Activated naive CD4-positive, alpha-beta T cell treated with anti-CD3 and anti-CD28 coated beads, Interleukin-2, amount 10 ng/mL, durations not matched to agents 7 days and 5 days (primary cell): Measurements from ENCODE around the gene SENP3.

Experiments used
- CTCF ChIA-PET: fragments of 350-600 bp; sonication (Branson Sonifier 250); formaldehyde crosslinking; loops from one replicate; lab custom pipeline; 2021; ENCODE audit warnings: antibody characterized with exemption; lab: Charles Lee
- DNase-seq: peaks from one replicate; pipeline ENCODE4 v3.0.0-alpha.2; 2020
- H3K27ac Mint-ChIP-seq: one replicate; pipeline ENCODE4 v1.8.0; 2021; ENCODE audit warnings: mild to moderate bottlenecking, moderate library complexity, mixed read lengths
- H3K27me3 Mint-ChIP-seq: one replicate; pipeline ENCODE4 v1.8.0; 2021; ENCODE audit warnings: mild to moderate bottlenecking, mixed read lengths
- H3K36me3 Mint-ChIP-seq: one replicate; pipeline ENCODE4 v1.8.0; 2021; ENCODE audit warnings: mixed read lengths
- H3K4me1 Mint-ChIP-seq: one replicate; pipeline ENCODE4 v1.8.0; 2021; ENCODE audit warnings: mixed read lengths
- H3K4me3 Mint-ChIP-seq: one replicate; pipeline ENCODE4 v1.8.0; 2021; ENCODE audit warnings: mild to moderate bottlenecking, moderate library complexity, mixed read lengths
- H3K9me3 Mint-ChIP-seq: one replicate; pipeline ENCODE4 v1.8.0; 2021; ENCODE audit warnings: mixed read lengths

Gene SENP3

GRCh38 chr17:7548585-7549400, 12.9 kb upstream of the SENP3 start, which contains the start of gene TNFSF12:
Gene TNFSF12 (plus strand): TSS chr17:7549058. CDS start chr17:7549154, 96 bp downstream.
- H3K4me1 Mint-ChIP-seq: peaks cover 59% of the 10 kb centered on the region

GRCh38 chr17:7549401-7550055, 12.2 kb upstream of the SENP3 start:
- H3K27ac Mint-ChIP-seq: peak overlapping the region; percentile 86
- DNase-seq: peak; percentile 68
- H3K4me1 Mint-ChIP-seq: peaks cover 63% of the 10 kb centered on the region
- peaks cover 42% of the 10 kb centered on the region for H3K36me3 Mint-ChIP-seq
- no peaks in the 10 kb centered on the region for H3K9me3 Mint-ChIP-seq
- CTCF ChIA-PET: interaction anchor here (0.8 to 4.6 kb wide), 3 partner anchors 11 to 34 kb away, joined by 3 to 26 read pairs (median 7); partner anchors contain the start of gene SENP3
- H3K27me3 Mint-ChIP-seq: no peaks in the 10 kb centered on the region
- peak overlapping the region; percentile 86 for H3K4me3 Mint-ChIP-seq

More at GRCh38 chr17:7548585-7549400, 12.9 kb upstream of the SENP3 start, which contains the start of gene TNFSF12:
- no peaks in the 10 kb centered on the region for H3K27me3 Mint-ChIP-seq
- H3K4me3 Mint-ChIP-seq: peak within 1 kb of the TSS; percentile 93
- peak within 1 kb of the TSS; percentile 90 for H3K27ac Mint-ChIP-seq
- CTCF ChIA-PET: interaction anchor here (0.8 to 4.6 kb wide), 3 partner anchors 12 to 34 kb away, joined by 3 to 26 read pairs (median 7); partner anchors contain the start of gene SENP3
- no peaks in the 10 kb centered on the region for H3K9me3 Mint-ChIP-seq
- peak; percentile 82 for DNase-seq
- H3K36me3 Mint-ChIP-seq: peaks cover 39% of the 10 kb centered on the region

GRCh38 chr17:7550344-7550743, 11.4 kb upstream of the SENP3 start:
- H3K4me1 Mint-ChIP-seq: peaks cover 71% of the 10 kb centered on the region
- CTCF ChIA-PET: interaction anchor here (1.0 to 4.6 kb wide), 2 partner anchors 11 to 36 kb away, joined by 3 to 26 read pairs; partner anchors contain the start of gene SENP3
- H3K36me3 Mint-ChIP-seq: peaks cover 47% of the 10 kb centered on the region
- H3K4me3 Mint-ChIP-seq: peak overlapping the region; percentile 86
- peak overlapping the region; percentile 86 for H3K27ac Mint-ChIP-seq
- no peak for DNase-seq
- H3K27me3 Mint-ChIP-seq: no peaks in the 10 kb centered on the region
- no peaks in the 10 kb centered on the region for H3K9me3 Mint-ChIP-seq

- no peaks in the 10 kb centered on the region for H3K27me3 Mint-ChIP-seq
- H3K4me1 Mint-ChIP-seq: peaks cover 77% of the 10 kb centered on the region
- peak overlapping the region; percentile 86 for H3K27ac Mint-ChIP-seq
- H3K4me3 Mint-ChIP-seq: peak overlapping the region; percentile 86
- H3K9me3 Mint-ChIP-seq: no peaks in the 10 kb centered on the region
- H3K36me3 Mint-ChIP-seq: peaks cover 52% of the 10 kb centered on the region
- DNase-seq: no peak
- CTCF ChIA-PET: interaction anchor here (1.2 to 1.4 kb wide), 2 partner anchors 9 to 37 kb away, joined by 4 to 11 read pairs; no protein-coding TSS in a partner anchor
These were observed 10.3 kb upstream of the SENP3 start for GRCh38 chr17:7551396-7551795.

GRCh38 chr17:7552621-7553051, 9.1 kb upstream of the SENP3 start:
- Mint-ChIP-seq H3K9me3 (no peaks in the 10 kb centered on the region), H3K36me3 (peaks cover 58% of the 10 kb centered on the region), H3K4me1 (peaks cover 81% of the 10 kb centered on the region), H3K27ac (peak overlapping the region; percentile 86), H3K27me3 (no peaks in the 10 kb centered on the region), H3K4me3 (peak overlapping the region; percentile 45)
- DNase-seq: peak; percentile 78
- CTCF ChIA-PET: interaction anchor here (0.9 to 1.4 kb wide), 6 partner anchors 8 to 197 kb away, joined by 3 to 11 read pairs (median 4); no protein-coding TSS in a partner anchor

GRCh38 chr17:7553356-7553755, 8.4 kb upstream of the SENP3 start:
- CTCF ChIA-PET: interaction anchor here (0.8 to 3.4 kb wide), 6 partner anchors 12 to 197 kb away, joined by 3 to 10 read pairs (median 4); no protein-coding TSS in a partner anchor
- no peak for DNase-seq
- no peaks in the 10 kb centered on the region for H3K27me3 Mint-ChIP-seq
- peak overlapping the region; percentile 45 for H3K4me3 Mint-ChIP-seq
- peaks cover 83% of the 10 kb centered on the region for H3K4me1 Mint-ChIP-seq
- H3K27ac Mint-ChIP-seq: peak overlapping the region; percentile 86
- no peaks in the 10 kb centered on the region for H3K9me3 Mint-ChIP-seq
- H3K36me3 Mint-ChIP-seq: peaks cover 58% of the 10 kb centered on the region

DNA sequence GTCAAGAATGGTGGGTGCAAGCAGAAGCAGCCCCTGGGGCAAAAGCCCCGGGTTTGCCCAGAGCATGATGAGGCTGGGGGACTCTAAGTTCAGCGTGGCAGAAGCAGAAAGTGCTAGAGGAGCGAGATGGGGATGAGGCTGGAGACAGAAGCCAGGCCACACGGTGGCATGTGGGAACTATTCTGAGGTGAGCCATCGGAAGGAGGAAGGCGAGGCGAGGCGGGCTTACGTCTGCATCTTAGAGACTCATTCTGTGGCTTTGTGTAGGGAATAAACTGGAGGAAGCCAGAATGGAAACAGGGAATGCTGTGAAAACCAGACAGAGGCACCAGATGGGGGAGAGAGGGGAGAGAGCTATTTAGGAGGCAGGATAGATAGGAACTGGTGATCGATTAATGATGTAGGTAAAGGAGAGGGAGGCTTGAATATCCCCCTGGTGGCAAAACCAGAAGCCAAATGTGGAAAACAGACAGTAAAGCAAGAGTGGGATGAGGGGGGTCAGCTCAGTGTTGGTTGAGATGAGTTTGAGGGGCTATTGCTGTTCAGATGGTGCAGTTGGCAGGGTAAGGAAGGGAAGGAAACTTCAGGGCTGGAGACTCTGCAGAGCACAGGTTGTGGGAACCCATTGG, 6.3 kb upstream of the SENP3 start:
- Mint-ChIP-seq H3K4me1 (peaks cover 89% of the 10 kb centered on the region), H3K27me3 (no peaks in the 10 kb centered on the region), H3K4me3 (no peak overlapping the region), H3K9me3 (no peaks in the 10 kb centered on the region), H3K27ac (peak overlapping the region; percentile 71), H3K36me3 (peaks cover 54% of the 10 kb centered on the region)
- no peak for DNase-seq
- CTCF ChIA-PET: interaction anchor here (0.7 to 3.4 kb wide), 2 partner anchors 41 to 114 kb away, joined by 4 to 10 read pairs; no protein-coding TSS in a partner anchor

DNA sequence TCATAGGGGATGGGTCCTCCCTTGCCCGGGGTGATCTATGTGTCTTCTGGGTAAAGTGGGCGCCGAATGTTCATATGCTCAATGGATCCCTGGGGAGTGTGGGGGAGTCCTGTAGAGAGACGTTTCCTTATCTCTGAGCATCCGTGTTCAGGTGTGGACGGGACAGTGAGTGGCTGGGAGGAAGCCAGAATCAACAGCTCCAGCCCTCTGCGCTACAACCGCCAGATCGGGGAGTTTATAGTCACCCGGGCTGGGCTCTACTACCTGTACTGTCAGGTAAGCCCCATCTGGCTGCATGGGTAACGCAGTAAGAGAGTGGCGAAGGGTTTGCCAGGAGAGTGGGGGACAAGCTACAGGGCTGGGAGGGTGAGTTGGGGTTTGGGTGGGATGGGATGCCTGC, 5.1 kb upstream of the SENP3 start:
- H3K9me3 Mint-ChIP-seq: no peaks in the 10 kb centered on the region
- no peaks in the 10 kb centered on the region for H3K27me3 Mint-ChIP-seq
- no peak for DNase-seq
- peak overlapping the region; percentile 24 for H3K27ac Mint-ChIP-seq
- H3K36me3 Mint-ChIP-seq: peaks cover 49% of the 10 kb centered on the region
- H3K4me3 Mint-ChIP-seq: no peak overlapping the region
- CTCF ChIA-PET: interaction anchor here (5.5 kb wide), 1 partner anchor 43 kb away, joined by 157 read pairs; no protein-coding TSS in a partner anchor
- H3K4me1 Mint-ChIP-seq: peaks cover 87% of the 10 kb centered on the region

- DNase-seq: no peak
- no peak overlapping the region for H3K4me3 Mint-ChIP-seq
- no peaks in the 10 kb centered on the region for H3K27me3 Mint-ChIP-seq
- no peak overlapping the region for H3K27ac Mint-ChIP-seq
- peaks cover 45% of the 10 kb centered on the region for H3K36me3 Mint-ChIP-seq
- CTCF ChIA-PET: interaction anchor here (1.0 to 5.5 kb wide), 6 partner anchors 32 to 202 kb away, joined by 3 to 157 read pairs (median 6); no protein-coding TSS in a partner anchor
- no peaks in the 10 kb centered on the region for H3K9me3 Mint-ChIP-seq
- H3K4me1 Mint-ChIP-seq: peaks cover 80% of the 10 kb centered on the region
These were observed 4.5 kb upstream of the SENP3 start for GRCh38 chr17:7557147-7557764.

GRCh38 chr17:7557775-7558543, 3.8 kb upstream of the SENP3 start:
- Mint-ChIP-seq H3K4me1 (peaks cover 80% of the 10 kb centered on the region), H3K9me3 (no peaks in the 10 kb centered on the region), H3K4me3 (peak overlapping the region; percentile 63), H3K27ac (peak overlapping the region; percentile 84), H3K36me3 (peaks cover 48% of the 10 kb centered on the region), H3K27me3 (no peaks in the 10 kb centered on the region)
- CTCF ChIA-PET: interaction anchor here (1.0 to 5.5 kb wide), 7 partner anchors 33 to 202 kb away, joined by 3 to 157 read pairs (median 5); no protein-coding TSS in a partner anchor
- peak; percentile 43 for DNase-seq

DNA sequence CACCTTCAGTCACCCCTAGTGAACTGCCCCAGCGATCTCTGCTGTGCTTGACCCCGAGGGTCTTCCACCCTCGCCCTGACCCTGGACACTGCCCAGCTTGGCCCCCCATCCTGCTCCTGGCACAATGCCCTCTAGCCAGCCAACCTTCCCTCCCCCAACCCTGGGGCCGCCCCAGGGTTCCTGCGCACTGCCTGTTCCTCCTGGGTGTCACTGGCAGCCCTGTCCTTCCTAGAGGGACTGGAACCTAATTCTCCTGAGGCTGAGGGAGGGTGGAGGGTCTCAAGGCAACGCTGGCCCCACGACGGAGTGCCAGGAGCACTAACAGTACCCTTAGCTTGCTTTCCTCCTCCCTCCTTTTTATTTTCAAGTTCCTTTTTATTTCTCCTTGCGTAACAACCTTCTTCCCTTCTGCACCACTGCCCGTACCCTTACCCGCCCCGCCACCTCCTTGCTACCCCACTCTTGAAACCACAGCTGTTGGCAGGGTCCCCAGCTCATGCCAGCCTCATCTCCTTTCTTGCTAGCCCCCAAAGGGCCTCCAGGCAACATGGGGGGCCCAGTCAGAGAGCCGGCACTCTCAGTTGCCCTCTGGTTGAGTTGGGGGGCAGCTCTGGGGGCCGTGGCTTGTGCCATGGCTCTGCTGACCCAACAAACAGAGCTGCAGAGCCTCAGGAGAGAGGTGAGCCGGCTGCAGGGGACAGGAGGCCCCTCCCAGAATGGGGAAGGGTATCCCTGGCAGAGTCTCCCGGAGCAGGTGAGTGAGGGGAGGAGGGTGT, 3.0 kb upstream of the SENP3 start, which contains the start of gene TNFSF13:
TSS of gene TNFSF13 (plus strand) at position 207 of the 776 bp plus-strand sequence. CDS start at position 497, 290 bp downstream.
- H3K27me3 Mint-ChIP-seq: no peaks in the 10 kb centered on the region
- CTCF ChIA-PET: interaction anchor here (1.0 to 5.5 kb wide), 5 partner anchors 33 to 203 kb away, joined by 3 to 157 read pairs (median 4); no protein-coding TSS in a partner anchor

More for the DNA sequence above, 3.0 kb upstream of the SENP3 start, which contains the start of gene TNFSF13:
- no peak for DNase-seq
- peaks cover 43% of the 10 kb centered on the region for H3K36me3 Mint-ChIP-seq
- H3K9me3 Mint-ChIP-seq: no peaks in the 10 kb centered on the region
- H3K4me1 Mint-ChIP-seq: peaks cover 74% of the 10 kb centered on the region
- peak within 1 kb of the TSS; percentile 63 for H3K4me3 Mint-ChIP-seq
- peak within 1 kb of the TSS; percentile 92 for H3K27ac Mint-ChIP-seq
